ENCODE measurements around the gene PRKN.

PRKN gene

GRCh38 chr6:161745594-161746141 lies 981.9 kb downstream of the PRKN start:
- no peak for DNase-seq

GRCh38 chr6:161745128-161745527 lies 982.4 kb downstream of the PRKN start:
- no peak for DNase-seq

GRCh38 chr6:161744211-161745067 lies 983.1 kb downstream of the PRKN start:
- no peak for DNase-seq

GRCh38 chr6:161743509-161744178 lies 983.9 kb downstream of the PRKN start:
- DNase-seq, result no peak

GRCh38 chr6:161740486-161740885 lies 987.1 kb downstream of the PRKN start:
- DNase-seq, result no peak

GRCh38 chr6:161736781-161737292 lies 990.7 kb downstream of the PRKN start:
- no peak for DNase-seq

GRCh38 chr6:161736326-161736725 lies 991.2 kb downstream of the PRKN start:
- DNase-seq, result no peak

- DNase-seq, result no peak
Measured at GRCh38 chr6:161732594-161732993, 995.0 kb downstream of the PRKN start.

GRCh38 chr6:161727083-161727833 lies 1000.3 kb downstream of the PRKN start:
- DNase-seq, result no peak

GRCh38 chr6:161722394-161722793 lies 1005.2 kb downstream of the PRKN start:
- DNase-seq, result no peak

- no peak for DNase-seq
Measured at GRCh38 chr6:161721511-161721910, 1006.1 kb downstream of the PRKN start.

- no peak for DNase-seq
Measured at GRCh38 chr6:161716176-161716575, 1011.4 kb downstream of the PRKN start.

- no peak for DNase-seq
Measured at GRCh38 chr6:161711938-161712337, 1015.6 kb downstream of the PRKN start.

- DNase-seq, result no peak
Measured at GRCh38 chr6:161711515-161711914, 1016.1 kb downstream of the PRKN start.

- DNase-seq, result no peak
Measured at GRCh38 chr6:161710698-161711097, 1016.9 kb downstream of the PRKN start.

GRCh38 chr6:161701056-161701455 lies 1026.5 kb downstream of the PRKN start:
- no peak for DNase-seq

- DNase-seq, result no peak
Measured at GRCh38 chr6:161696801-161697200, 1030.8 kb downstream of the PRKN start.

GRCh38 chr6:161694995-161695394 lies 1032.6 kb downstream of the PRKN start:
- DNase-seq, result no peak

- no peak for DNase-seq
Measured at GRCh38 chr6:161686655-161687054, 1040.9 kb downstream of the PRKN start.

GRCh38 chr6:161684731-161685475 lies 1042.7 kb downstream of the PRKN start:
- DNase-seq, result no peak

GRCh38 chr6:161683400-161683799 lies 1044.2 kb downstream of the PRKN start:
- DNase-seq, result no peak

- DNase-seq, result no peak
Measured at GRCh38 chr6:161682982-161683381, 1044.6 kb downstream of the PRKN start.
